Stomach (tissue), 4 donors: ENCODE data around the gene ADSS2.

Source experiments
- CTCF ChIP-seq, 7 experiments: fragments of 450-650 bp in 4 of 7; fragments of 200-600 bp in 3 of 7; sonication (generic) in 3 of 7; IDR thresholded peaks; one replicate each; pipeline ENCODE4 v1.5.1; 2016 to 2019; ENCODE audit warnings: antibody characterized with exemption in 7 of 7, control low read depth in 2 of 7, mild to moderate bottlenecking in 1 of 7
- POLR2A ChIP-seq, 4 donors: fragments of 450-650 bp; IDR thresholded peaks; one replicate each; pipeline ENCODE4 v1.6.1; 2016; ENCODE audit warnings: antibody characterized with exemption in 4 of 4, control low read depth in 2 of 4, mild to moderate bottlenecking in 1 of 4, moderate library complexity in 1 of 4

- TF ChIP-seq POLR2A (IDR thresholded peaks at IDR 0.05) (no peak), CTCF (IDR thresholded peaks at IDR 0.05) (no peak)
Measured at GRCh38 chr1:244456586-244456985, 4.9 kb upstream of the ADSS2 start.
